Measurements from ENCODE around the gene SNX27. TPM values are rescaled to one million over a fixed set of nuclear protein-coding genes. Genes with fewer than 3 reads are reported as not detected.
"Not testable (repeated sequence)": the region's sequence is repeated elsewhere in the genome, so short reads cannot be mapped to it uniquely, and the experiment has no call there.

The SNX27 gene
- total RNA-seq, 1 experiment from 2014 or later = 32.7 TPM

DNA sequence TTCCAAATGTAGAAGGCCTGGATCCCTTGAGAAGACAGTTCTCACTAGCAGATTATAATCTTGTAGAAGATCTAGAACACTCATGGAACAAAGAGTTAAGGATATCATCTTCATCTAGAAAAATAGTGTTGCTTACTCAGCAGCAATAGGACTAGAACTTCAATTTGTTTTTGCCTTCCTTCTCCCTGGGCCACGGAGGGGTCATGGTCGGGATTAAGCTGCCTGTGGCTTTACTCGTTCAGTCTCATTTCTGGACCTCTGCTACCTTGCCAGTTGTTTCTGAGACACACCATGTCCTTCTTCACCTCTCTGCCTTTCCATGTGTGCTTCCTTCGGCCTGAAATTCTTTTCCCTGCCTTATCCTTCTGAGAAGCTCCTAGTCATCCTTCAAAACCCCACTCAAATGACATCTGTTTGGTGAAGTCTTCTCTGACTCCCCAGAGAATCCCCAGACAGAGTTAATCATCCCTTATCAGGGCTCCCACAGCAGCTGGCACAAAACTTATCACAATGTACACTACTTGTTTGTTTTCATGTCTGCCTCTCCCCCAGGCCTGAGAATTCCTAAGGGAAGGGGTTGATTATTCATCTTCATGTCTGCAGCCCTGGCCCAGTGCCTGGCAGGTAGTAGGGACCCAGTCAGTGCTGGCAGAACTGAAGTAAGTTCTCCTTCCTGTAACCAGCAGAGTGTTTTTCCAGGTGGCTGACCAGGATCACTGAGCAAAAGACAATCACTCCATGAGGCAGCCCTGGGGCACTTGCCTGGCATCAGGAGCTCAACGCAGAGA, 15.5 kb upstream of the SNX27 start:
- in situ Hi-C loops (cut with HindIII; ENCODE audit: low sequenced_read_pairs) = no loop called here
- DNase-seq (ENCODE audit: low spot score) = no peak

DNA sequence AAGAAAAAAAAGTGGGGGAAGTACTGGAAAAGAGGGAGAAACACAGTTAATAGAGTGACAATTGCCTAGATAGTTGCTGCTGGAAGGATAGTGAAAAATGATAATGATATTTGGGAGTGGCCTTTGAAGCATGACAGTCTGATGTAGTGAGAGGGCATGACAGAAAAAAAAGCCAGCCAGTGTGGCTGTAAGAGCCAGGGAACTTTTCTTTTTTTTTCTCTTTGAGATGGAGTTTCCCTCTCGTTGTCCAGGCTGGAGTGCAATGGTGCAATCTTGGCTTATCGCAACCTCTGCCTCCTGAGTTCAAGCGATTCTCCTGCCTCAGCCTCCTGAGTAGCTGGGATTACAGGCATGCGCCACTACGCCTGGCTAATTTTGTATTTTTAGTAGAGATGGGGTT, 9.3 kb upstream of the SNX27 start:
- DNase-seq (ENCODE audit: low spot score); in situ Hi-C loops (cut with HindIII; ENCODE audit: low sequenced_read_pairs): not testable (repeated sequence)

DNA sequence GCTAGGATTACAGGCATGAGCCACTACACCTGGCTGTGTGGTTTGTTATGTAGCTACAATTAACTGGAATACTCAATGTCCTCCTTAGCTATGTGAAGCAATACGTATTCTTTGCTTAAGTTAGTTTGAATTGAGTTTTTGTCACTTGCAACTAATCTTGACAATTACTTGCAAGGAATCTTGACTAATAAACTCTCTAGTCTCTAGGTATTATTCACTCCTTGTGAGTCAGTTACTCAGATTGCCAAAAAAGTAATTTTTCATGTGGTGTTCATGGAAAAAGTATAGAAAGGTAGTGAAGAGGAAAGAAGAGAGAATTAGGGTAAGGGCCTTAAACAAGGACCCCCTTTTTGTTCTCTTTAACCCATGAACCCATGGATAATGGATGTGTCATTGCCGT, 7.6 kb upstream of the SNX27 start:
- in situ Hi-C loops (cut with HindIII; ENCODE audit: low sequenced_read_pairs) = no loop called here
- no peak for DNase-seq (ENCODE audit: low spot score)

DNA sequence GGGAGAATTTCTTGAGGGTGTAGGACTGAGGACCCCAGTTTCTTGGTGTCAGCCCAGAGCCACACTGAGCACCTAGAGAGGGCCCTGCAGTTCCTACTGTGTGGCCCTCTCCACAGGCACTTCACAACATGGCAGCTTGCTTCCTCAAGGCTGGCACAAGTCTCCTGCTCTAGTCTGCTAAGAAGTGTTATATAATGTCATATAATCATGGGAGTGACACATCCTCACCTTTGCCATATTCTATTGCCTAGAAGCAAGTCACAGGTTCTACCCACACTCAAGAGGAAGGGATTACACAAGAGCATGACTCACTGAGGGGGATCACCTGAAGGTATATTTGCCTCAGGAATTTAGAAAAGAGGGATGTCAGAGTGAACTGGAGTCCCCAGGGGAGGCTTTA, 5.5 kb upstream of the SNX27 start:
- in situ Hi-C loops (cut with HindIII; ENCODE audit: low sequenced_read_pairs) = no loop called here
- DNase-seq (ENCODE audit: low spot score) = no peak

DNA sequence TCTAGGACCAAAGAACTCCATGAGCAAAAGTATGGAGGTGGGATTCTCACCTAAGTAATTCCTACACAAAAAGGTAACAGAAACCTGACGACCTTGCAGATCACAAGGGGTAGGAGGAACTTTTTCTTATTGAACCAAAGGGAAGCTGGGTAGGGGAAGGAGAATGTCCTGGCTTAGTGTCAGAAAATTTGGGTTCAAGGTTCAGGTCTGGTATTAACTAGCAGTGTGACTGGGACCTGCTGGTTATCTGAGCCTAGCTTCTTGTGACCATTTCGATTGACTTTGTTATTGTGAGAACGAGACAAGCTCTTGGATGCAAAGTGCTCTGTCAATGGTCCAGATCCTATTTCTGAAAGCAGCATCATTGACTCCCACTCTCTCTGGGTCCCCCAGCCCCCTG, 5.0 kb upstream of the SNX27 start:
- DNase-seq (ENCODE audit: low spot score) = no peak
- in situ Hi-C loops (cut with HindIII; ENCODE audit: low sequenced_read_pairs) = no loop called here

DNA sequence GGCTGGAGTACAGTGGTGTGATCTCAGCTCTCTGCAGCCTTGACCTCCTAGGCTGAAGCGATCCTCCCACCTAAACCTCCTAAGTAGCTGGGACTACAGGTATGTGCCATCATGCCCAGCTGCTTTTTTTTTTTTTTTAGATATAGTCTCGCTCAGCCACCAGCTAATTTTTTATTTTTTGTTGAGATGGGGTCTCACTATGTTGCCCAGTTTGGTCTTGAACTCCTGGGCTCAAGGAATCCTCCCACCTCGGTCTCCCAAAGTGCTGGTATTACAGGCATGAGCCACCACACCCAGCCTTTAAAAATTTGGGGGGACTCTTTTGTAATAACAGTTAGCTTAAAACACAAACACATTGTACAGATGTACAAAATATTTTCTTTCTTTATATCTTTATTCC, 1.7 kb upstream of the SNX27 start:
- no peak for DNase-seq (ENCODE audit: low spot score)
- in situ Hi-C loops (cut with HindIII; ENCODE audit: low sequenced_read_pairs) = no loop called here

DNA sequence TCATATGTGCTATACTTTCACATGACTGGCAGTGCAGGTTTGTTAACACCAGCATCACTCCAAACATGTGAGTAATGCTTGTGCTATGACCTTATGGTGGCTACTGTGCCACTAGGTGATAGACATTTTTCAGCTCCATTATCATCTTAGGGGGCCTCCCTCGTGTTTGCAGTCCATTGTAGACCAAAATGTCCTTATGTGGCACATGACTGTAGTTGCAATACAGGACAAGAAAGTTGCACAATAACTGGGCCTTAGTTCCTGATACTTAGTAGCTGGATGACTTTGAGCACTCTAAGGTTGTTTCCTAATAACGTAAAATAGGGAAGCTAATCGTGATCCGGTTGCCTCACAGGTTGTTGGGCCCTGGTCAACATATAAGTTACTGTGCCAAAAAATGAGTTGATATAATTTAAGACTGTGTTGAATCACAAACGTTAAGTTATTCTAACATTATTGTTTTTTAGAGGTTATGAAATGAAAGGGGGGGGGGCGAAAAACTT, 511 bp upstream of the SNX27 start:
- in situ Hi-C loops (cut with HindIII; ENCODE audit: low sequenced_read_pairs) = no loop called here
- no peak for DNase-seq (ENCODE audit: low spot score)

DNA sequence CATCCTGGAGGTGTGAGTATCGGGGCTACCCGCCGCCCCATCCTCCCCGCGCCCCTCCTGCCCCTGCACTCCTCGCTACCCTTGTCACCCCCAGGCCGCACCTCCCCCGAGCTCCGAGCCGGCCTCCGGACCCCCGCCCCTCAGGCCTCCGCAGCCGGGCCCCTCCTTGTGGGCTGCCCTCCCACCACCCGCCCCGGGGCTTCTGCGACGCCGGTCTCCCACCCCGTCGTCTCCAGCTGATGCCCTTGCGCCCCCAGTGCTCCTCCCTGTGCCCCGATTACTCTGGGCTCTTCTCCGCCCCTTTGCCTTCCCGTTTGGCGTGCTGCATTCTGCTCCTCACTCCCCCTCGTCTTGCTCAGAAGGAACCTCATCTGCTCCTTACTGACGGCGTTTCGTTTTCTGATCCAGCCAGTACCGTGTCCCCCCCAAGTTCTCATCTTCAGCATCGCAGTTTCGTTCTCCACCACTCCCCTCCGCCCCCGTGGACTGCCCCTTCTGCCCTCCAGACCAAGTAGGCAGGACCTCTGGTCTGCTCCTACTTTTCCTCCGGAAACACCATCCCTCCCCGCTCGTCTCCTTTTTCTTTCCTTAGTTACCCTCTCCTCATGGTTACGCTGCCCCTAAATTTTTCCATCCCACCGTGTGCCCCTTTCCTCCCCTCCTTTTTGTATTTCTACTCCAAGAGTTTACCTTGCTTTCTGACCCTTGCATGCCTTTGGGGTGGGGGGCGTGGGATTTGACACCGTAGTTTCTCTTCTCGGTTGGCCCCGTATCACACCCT, 841 bp downstream of the SNX27 start:
- DNase-seq (ENCODE audit: low spot score) = peak; percentile 33
- in situ Hi-C loops (cut with HindIII; ENCODE audit: low sequenced_read_pairs) = no loop called here

DNA sequence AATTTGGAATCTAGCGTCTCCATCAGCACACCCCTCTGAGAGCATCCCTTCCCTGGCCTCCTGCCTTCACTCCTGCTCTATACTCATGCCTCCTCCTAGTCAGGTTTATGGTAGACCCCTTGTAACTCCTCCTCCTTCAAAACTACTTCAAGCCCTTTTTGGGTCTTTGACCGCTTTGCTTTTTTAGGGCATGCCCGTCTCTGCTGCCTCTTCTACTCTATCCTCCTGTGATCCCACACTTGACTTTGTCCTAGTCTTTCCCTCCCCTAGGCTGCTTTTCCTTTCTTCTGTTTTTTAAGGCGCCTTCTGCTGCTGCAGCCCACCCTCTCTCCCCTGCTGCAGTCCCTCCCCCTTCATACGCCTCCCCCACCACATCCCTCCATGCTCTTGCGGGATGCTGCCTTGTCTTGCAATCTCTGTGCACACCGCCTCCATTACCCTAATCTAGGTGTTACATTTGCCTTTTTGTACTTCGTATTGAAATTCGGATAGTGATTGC, 1.5 kb downstream of the SNX27 start:
- in situ Hi-C loops (cut with HindIII; ENCODE audit: low sequenced_read_pairs) = no loop called here
- DNase-seq (ENCODE audit: low spot score) = peak; percentile 45

DNA sequence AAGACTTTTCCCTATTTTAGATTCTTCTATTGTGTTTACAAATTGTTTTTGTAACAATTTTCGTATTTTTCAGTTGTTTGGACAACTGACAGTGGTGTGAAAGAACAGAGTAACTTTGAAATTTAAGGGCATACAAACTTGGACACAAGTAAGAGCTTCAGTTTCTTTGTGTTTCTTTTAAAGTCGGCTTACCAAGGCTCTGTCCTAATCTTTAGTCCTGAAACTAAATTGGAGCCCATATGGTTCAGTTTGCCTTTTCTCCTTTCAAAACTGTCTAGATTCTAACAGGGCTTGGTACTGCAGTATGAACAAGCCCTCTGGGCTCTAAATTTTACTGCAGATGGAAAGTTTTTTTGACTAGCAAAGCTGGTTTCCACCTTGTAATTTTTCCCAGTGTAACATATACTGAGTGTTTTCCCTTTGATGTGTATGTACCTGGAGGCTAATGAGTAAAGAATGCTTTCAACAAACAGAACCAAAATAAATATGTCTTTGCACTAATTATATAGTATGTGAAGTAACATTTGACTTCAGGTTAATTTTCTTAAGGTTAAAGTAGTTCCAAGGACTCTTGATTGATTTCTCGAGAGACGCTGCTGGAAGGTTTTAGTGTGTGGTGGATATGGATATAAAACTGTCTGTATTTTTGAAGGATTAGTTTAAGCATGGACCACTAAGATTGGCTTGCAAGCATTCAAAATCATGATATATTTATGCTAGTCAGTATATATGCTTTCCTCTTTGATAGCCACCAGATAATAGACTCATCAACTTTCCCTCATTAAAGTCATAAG, 4.1 kb downstream of the SNX27 start:
- no peak for DNase-seq (ENCODE audit: low spot score)
- in situ Hi-C loops (cut with HindIII; ENCODE audit: low sequenced_read_pairs) = no loop called here

DNA sequence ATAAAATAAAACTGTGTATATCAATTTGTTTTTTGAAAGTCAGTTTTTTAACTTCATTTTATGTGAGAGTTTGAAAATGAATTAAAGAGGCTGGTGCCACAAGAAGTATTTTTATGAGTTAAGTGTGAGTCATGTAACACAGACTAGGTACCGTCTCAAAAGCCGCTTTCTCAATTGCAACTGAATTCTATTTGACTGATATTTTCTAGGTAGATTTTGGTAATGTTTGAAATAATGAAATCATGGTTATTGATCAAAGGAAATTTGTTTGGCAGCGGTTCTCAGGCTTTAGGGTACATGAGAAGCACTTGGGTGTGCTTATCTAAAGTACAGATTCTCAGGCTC, 4.6 kb downstream of the SNX27 start:
- DNase-seq (ENCODE audit: low spot score) = no peak
- in situ Hi-C loops (cut with HindIII; ENCODE audit: low sequenced_read_pairs) = no loop called here

DNA sequence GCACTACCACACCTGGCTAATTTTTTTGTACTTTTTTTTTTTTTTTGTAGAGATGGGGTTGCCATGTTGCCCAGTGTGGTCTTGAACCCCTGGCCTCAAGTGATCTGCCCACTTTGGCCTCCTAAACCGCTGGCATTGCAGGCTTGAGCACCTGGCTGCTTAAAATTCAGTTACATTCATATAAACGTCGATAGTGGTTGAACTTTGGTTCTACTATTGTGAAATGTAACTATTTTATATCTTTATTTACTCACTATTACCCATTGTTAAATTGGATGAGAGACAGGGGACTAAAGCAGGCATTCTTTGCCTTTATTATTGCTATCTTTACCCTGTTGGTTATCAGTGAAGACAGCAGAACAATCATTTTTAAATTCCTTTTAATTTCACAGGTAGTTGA, 6.2 kb downstream of the SNX27 start:
- DNase-seq (ENCODE audit: low spot score) = no peak
- in situ Hi-C loops (cut with HindIII; ENCODE audit: low sequenced_read_pairs) = no loop called here

DNA sequence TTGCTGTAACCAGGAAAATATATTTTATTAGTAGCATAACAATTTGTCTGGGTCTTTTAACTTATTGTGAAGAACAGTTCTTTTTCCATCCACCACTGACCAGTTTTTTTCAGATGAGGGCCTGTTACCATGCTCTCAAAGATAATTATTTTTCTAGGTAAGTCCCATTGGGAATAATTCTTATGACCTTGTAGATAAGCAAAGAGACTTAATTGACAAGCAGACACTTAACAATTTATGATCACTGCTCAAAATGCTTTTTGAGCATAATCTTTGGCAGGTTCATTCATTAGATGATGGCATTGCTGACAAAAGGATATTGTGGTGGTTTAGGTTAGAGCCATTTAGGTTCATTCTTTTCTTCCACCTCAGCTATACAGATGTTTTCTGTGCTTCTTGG, 6.6 kb downstream of the SNX27 start:
- no peak for DNase-seq (ENCODE audit: low spot score)
- in situ Hi-C loops (cut with HindIII; ENCODE audit: low sequenced_read_pairs) = no loop called here

DNA sequence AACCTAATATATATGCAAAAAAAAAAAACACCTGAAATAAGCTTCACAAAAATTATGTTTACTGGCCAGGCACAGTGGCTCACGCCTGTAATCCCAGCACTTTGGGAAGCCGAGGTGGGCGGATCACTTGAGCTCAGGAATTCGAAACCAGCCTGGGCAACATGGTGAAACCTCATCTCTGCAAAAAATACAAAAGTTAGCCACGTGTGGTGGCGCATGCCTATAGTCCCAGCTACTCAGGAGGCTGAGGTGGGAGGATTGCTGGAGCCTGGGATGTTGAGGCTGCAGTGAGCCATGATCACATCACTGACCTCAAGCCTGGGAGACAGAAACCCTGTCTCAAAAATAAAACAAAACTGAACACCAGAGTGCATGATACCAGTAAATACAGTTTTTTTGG, 7.1 kb downstream of the SNX27 start:
- DNase-seq (ENCODE audit: low spot score); in situ Hi-C loops (cut with HindIII; ENCODE audit: low sequenced_read_pairs): not testable (repeated sequence)

DNA sequence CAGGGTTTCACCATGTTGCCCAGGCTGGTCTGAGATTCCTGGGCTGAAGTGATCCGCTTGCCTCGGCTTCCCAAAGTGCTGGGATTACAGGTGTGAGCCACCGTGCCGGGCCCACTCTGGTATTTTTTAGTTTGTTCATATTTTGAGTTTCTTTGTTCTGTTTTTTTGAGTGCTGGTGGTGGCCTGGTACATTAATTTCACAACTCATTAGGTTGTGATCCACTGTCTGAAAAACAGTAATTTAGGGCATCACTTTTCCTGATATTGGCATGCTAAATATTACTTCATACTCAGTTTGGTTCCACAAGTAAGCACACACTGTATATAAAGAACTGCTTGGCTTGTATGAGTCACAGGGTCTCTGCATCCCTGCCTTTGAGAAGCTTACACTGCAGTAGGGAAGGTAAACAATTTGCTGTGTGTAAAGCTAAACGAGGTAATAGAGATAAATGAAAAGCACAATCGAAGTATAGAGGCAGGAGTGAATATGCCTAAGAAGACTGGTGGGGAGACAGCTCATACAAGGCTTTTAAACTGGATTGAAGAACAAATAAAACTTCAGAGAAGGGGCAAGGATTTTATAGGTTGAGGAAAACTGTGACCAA, 7.7 kb downstream of the SNX27 start:
- in situ Hi-C loops (cut with HindIII; ENCODE audit: low sequenced_read_pairs) = no loop called here
- DNase-seq (ENCODE audit: low spot score) = no peak

DNA sequence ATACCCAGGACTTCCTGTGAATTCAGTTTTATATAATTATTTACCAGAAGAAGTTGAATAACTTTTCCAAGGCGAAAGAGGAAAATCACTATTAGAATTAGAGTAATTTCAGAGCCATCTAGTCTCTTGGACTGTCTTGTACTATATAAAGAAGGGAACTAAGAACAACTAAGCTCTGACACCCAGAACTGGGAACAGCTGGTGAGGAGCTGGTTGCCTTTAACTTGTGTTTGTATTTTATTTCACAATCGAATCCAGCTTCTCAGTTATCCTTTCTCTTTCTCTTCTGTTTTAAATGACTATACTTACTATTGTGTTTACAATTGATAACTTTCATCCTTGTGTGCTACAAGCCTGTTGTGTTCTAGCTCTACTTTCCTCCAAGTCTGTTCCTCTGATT, 8.4 kb downstream of the SNX27 start:
- in situ Hi-C loops (cut with HindIII; ENCODE audit: low sequenced_read_pairs) = no loop called here
- DNase-seq (ENCODE audit: low spot score) = no peak

DNA sequence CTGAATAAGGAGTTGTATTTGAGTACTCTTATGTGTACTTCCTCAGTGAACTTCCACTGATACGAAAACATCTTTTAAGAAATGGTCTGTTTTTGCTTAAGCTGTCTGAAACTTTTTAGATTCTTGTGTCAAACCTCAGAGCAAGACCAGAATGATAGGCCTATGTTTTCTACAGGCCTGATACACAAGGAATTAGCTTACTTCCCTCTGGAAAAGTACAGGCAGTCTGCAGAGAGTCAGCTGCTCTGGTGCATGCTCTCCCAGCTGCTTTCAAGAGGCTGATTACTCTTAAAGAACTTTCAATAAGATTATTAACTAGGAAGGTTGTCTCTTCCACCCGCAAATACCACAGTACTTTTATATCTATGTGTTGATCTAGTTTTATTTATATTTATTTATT, 9.5 kb downstream of the SNX27 start:
- peak; percentile 33 for DNase-seq (ENCODE audit: low spot score)
- in situ Hi-C loops (cut with HindIII; ENCODE audit: low sequenced_read_pairs) = no loop called here

DNA sequence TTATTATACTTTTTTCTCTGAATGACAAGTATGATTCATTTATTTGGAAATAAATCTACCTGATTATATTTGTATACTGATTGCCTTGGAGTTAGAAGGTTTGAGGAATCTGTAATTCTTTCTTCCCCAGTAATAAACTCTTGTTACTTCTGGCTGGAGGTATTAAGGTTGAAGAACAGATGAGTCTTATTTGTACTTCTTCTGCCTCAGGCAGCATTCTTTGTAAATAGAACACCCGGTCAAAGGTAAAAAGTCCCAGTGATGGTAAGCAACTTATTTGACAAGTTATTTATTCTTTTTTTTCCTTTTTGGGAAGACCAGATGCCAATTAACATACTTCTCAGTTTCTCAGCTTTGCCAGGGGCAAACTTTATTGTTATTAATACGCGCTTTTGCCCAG, 12.9 kb downstream of the SNX27 start:
- DNase-seq (ENCODE audit: low spot score) = no peak
- in situ Hi-C loops (cut with HindIII; ENCODE audit: low sequenced_read_pairs) = no loop called here

DNA sequence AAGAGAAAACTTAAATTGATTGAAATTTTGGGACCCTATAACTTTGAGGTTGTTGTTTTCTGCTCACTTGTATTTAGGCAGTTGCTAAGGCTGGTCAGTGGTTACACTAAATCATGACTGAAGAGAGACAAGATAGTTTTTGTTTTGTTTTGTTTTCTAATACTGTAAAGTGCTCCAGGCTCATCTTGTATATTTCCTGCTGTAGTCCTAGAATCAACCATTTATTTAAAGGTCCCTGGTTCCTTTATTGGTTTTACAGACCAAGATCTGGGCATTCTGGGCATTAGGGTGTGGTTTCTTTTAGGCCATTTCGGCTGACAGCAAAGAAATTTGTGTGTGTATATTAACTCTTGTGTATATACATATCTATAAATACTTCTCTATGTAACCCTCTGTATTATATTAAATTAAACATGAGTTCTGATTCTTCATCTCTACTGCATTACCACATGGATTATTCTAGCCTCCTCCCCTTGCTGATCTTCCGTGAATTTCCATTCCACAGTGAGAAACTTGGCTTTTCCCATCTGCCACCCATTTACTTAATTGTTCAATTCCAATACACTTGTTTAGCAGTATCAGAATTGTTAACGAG, 15.0 kb downstream of the SNX27 start:
- in situ Hi-C loops (cut with HindIII; ENCODE audit: low sequenced_read_pairs) = no loop called here
- DNase-seq (ENCODE audit: low spot score) = no peak
